K562 (cell line): ENCODE measurements around the gene VDAC1.

Experiments
- CHD2 ChIP-seq: IDR thresholded peaks from 2 replicates; pipeline ENCODE4 v1.6.1; 2011; ENCODE audit warnings: low read depth, low read length
- JUN ChIP-seq, 2 experiments: sonication (generic) in 1 of 2; formaldehyde crosslinking in 1 of 2; IDR thresholded peaks; 2 replicates each; pipeline versions ENCODE4 v1.6.1 to v1.8.0; 2012 to 2022; ENCODE audit warnings: borderline replicate concordance in 2 of 2, mild to moderate bottlenecking in 2 of 2, improper control_type of control experiment in 1 of 2, low read depth in 1 of 2, low read length in 1 of 2, missing genetic modification reagents in 1 of 2
- KAT2B ChIP-seq: IDR thresholded peaks from one replicate; pipeline ENCODE4 v1.6.1; 2012; ENCODE audit warnings: low read depth, mild to moderate bottlenecking, control low read depth, inconsistent platforms, low read length, moderate library complexity
- NCOA2 ChIP-seq, 2 experiments: fragments of 450-650 bp; IDR thresholded peaks; 2 replicates each; pipeline ENCODE4 v1.6.1; 2018; ENCODE audit warnings: mild to moderate bottlenecking in 2 of 2, moderate library complexity in 1 of 2; ENCODE audit not compliant: partially characterized antibody in 2 of 2
- PHF8 ChIP-seq: fragments of 200-600 bp; sonication (generic); IDR thresholded peaks from 2 replicates; pipeline ENCODE4 v1.6.1; 2012; ENCODE audit warnings: mixed run types, mild to moderate bottlenecking, inconsistent platforms, low read length, moderate library complexity, borderline replicate concordance
- POU5F1 ChIP-seq: fragments of 150-350 bp; IDR thresholded peaks from 2 replicates; pipeline ENCODE4 v1.6.1; 2014; ENCODE audit warnings: borderline replicate concordance, low read length, low read depth, mild to moderate bottlenecking; ENCODE audit not compliant: partially characterized antibody
- TCF7L2 ChIP-seq: fragments of 150-350 bp; IDR thresholded peaks from 2 replicates; pipeline ENCODE4 v1.6.1; 2016; ENCODE audit warnings: low read depth, mild to moderate bottlenecking, low read length, moderate library complexity
- ZNF121 ChIP-seq: sonication (generic); formaldehyde crosslinking; conservative IDR thresholded peaks from 2 replicates; pipeline ENCODE4 v1.8.0; 2022; ENCODE audit warnings: missing genetic modification reagents
- TF ChIP-seq, protein P1 (sequence below), 3 experiments: IDR thresholded peaks in 2 of 3; conservative IDR thresholded peaks in 1 of 3; 2 replicates each; pipeline ENCODE4 v1.5.1; 2011 to 2012; ENCODE audit warnings: low read length in 3 of 3, mild to moderate bottlenecking in 3 of 3, control low read depth in 2 of 3, improper control_type of control experiment in 1 of 3, inconsistent platforms in 1 of 3, low read depth in 1 of 3, mixed read lengths in 1 of 3, moderate library complexity in 1 of 3; ENCODE audit not compliant: insufficient read depth in 2 of 3
- TF ChIP-seq, protein P2 (sequence below): sonication (generic); formaldehyde crosslinking; IDR thresholded peaks from 2 replicates; pipeline ENCODE4 v1.8.0; 2022; ENCODE audit warnings: missing genetic modification reagents, mild to moderate bottlenecking, borderline replicate concordance

DNA sequence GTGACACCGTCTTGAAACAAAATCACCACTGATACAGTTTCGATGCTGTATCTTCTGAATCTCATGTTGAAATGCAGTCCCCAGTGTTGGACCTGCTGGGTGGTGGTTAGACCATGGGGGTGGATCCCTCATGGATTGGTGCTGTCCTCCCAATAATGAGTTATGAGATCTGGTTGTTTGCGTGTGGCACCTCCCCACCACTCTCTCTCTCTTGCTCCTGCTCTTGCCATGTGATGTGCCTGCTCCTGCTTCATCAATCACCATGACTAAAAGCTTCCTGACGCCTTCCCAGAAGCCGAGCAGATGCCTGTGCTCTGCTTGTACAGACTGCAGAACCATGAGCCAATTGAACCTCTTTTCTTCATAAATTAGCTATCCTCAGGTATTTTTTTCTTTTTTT, 21.1 kb downstream of the VDAC1 start:
- no peak for TF ChIP-seq JUN (IDR thresholded peaks at IDR 0.05; ENCODE audit: borderline replicate concordance, low read depth, low read length)
- no peak for TF ChIP-seq JUN (CRISPR knock-in tag; IDR thresholded peaks at IDR 0.05; ENCODE audit: borderline replicate concordance)
- no peak for TF ChIP-seq KAT2B
- TF ChIP-seq ZNF121 (CRISPR knock-in tag): no peak
- TF ChIP-seq, protein P1, sequence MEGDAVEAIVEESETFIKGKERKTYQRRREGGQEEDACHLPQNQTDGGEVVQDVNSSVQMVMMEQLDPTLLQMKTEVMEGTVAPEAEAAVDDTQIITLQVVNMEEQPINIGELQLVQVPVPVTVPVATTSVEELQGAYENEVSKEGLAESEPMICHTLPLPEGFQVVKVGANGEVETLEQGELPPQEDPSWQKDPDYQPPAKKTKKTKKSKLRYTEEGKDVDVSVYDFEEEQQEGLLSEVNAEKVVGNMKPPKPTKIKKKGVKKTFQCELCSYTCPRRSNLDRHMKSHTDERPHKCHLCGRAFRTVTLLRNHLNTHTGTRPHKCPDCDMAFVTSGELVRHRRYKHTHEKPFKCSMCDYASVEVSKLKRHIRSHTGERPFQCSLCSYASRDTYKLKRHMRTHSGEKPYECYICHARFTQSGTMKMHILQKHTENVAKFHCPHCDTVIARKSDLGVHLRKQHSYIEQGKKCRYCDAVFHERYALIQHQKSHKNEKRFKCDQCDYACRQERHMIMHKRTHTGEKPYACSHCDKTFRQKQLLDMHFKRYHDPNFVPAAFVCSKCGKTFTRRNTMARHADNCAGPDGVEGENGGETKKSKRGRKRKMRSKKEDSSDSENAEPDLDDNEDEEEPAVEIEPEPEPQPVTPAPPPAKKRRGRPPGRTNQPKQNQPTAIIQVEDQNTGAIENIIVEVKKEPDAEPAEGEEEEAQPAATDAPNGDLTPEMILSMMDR (IDR thresholded peaks at IDR 0.05 in 2 of 3, conservative IDR thresholded peaks at IDR 0.05 in 1 of 3; ENCODE audit: insufficient read depth in 2 of 3, low read depth in 1 of 3, low read length in 3 of 3): no peak
- TF ChIP-seq NCOA2 (IDR thresholded peaks at IDR 0.05; ENCODE audit: partially characterized antibody in 2 of 2): no peak
- TF ChIP-seq TCF7L2: no peak
- TF ChIP-seq, protein P2, sequence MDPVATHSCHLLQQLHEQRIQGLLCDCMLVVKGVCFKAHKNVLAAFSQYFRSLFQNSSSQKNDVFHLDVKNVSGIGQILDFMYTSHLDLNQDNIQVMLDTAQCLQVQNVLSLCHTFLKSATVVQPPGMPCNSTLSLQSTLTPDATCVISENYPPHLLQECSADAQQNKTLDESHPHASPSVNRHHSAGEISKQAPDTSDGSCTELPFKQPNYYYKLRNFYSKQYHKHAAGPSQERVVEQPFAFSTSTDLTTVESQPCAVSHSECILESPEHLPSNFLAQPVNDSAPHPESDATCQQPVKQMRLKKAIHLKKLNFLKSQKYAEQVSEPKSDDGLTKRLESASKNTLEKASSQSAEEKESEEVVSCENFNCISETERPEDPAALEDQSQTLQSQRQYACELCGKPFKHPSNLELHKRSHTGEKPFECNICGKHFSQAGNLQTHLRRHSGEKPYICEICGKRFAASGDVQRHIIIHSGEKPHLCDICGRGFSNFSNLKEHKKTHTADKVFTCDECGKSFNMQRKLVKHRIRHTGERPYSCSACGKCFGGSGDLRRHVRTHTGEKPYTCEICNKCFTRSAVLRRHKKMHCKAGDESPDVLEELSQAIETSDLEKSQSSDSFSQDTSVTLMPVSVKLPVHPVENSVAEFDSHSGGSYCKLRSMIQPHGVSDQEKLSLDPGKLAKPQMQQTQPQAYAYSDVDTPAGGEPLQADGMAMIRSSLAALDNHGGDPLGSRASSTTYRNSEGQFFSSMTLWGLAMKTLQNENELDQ: no peak
- no peak for TF ChIP-seq PHF8
- no peak for TF ChIP-seq POU5F1
- TF ChIP-seq CHD2: no peak
